Activated gamma-delta T cell treated with anti-CD3 and anti-CD28 coated beads, Interleukin-2, amount 50 U/mL, for 16 hours (primary cell): Measurements from ENCODE around the gene TMEM38A.
A peak's percentile ranks its signal among the peaks of the same experiment; 100 is the strongest.
"Not testable (repeated sequence)": the region's sequence is repeated elsewhere in the genome, so short reads cannot be mapped to it uniquely, and the experiment has no call there.

Source experiments
- DNase-seq: peaks from one replicate; pipeline ENCODE4 v3.0.0-alpha.2; 2020; ENCODE audit warnings: low read depth

The TMEM38A gene

DNA sequence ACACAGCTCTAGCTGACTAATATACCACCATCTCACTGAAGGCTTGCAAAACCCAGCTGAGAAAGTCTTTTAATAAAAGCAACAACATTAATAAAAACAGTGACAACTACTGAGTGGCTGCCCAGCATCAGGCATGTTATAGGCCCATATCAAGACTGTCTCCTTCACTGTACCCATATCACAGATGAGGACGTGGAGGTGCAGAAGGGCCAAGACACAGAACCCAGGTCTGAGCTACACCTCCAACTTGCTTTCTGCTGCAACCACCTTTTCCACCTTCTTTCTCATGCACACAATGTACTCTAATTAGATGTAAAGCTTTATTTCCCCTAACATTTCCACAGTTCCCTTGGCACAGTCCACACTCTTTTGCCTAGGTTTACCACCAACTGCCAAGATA lies 22.3 kb upstream of the TMEM38A start:
- no peak for DNase-seq

DNA sequence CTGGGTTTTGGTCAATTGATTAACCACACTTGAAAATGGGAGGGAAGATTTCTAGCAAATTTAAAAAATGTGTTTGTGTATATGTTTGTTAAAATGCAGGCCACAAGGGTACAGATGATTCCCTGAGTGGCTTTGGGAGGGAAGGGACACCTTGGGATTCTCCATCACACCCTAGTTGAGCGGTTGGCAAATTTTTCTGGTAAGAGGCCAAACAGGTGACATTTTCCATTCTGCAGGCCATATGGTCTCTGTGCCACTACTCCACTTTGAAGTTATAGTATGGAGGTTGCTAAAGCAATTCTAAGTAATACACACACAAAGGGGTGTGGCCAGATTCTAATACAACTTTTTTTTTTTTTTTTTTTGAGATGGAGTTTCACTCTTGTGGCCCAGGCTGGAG lies 20.0 kb upstream of the TMEM38A start:
- no peak for DNase-seq

DNA sequence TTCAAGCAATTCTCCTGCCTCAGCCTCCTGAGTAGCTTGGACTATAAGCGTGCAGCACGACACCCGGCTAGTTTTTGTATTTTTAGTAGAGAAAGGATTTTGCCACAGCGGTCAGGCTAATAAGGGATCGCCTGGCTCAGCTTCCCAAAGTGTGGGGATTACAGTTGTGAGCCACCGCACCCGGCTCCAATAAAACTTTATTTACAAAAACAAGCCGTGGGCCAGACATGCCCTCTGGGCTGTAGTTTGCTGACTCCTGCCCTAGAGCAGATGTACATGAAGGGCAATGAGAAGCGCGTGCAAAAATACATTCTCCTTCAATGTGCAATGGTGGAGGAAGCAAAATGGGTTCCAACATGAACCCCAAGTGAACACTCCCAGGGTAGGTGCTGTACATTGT lies 19.2 kb upstream of the TMEM38A start:
- no peak for DNase-seq

DNA sequence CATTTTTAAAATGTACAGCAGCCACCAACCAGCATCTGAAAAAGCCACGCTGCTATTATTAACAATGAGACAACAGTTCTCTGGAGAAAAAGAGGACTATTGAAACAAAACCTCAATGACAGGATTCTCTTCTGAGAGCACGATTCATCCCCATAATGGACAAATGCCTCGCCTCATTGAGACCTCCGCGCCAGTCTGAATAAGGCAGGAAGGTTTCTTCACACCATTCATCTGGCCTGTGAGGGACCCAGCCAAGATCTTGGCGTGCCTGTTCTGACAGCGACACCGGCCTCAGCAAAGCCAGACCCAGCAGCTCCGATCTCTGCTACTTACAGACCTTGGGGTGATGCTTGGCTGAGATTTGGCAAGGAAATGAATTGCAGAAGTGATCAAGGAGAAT lies 15.8 kb upstream of the TMEM38A start:
- DNase-seq = no peak

DNA sequence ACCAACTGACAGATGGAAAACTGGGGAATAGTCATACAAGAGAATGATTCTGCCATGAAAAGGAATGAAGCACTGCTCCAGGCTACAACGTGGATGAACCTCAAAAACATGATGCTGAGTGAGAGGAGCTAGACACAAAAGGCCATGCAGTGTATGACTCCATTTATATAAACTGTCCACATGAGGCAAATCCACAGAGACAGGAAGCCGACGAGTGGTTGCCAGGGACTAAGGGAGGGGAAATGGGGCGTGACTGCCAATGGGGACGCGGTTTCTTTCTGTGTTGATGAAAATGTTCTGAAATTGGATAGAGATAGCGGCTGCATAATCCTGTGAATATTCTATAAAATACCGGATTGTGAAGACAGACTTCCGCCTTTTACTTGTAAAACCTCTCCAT lies 11.2 kb upstream of the TMEM38A start:
- no peak for DNase-seq

DNA sequence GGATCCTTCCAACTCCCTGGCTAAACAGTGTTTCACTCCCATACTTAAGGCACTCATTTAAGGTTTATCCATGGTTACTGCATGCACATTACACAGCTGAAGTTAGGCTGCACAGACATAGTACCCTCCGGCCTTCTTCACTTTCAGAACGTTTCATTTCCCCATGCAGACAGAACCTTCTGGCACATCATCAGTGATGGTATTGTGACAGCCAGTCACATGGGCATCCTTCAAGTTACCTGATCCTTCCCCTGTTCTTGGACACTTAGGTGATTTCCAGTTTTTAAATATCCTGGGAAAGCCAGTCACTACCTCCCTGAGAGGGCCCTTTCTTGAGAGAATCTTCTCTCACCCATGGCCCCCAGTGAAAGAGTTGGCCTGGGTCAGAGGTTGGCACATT lies 10.1 kb upstream of the TMEM38A start:
- no peak for DNase-seq

DNA sequence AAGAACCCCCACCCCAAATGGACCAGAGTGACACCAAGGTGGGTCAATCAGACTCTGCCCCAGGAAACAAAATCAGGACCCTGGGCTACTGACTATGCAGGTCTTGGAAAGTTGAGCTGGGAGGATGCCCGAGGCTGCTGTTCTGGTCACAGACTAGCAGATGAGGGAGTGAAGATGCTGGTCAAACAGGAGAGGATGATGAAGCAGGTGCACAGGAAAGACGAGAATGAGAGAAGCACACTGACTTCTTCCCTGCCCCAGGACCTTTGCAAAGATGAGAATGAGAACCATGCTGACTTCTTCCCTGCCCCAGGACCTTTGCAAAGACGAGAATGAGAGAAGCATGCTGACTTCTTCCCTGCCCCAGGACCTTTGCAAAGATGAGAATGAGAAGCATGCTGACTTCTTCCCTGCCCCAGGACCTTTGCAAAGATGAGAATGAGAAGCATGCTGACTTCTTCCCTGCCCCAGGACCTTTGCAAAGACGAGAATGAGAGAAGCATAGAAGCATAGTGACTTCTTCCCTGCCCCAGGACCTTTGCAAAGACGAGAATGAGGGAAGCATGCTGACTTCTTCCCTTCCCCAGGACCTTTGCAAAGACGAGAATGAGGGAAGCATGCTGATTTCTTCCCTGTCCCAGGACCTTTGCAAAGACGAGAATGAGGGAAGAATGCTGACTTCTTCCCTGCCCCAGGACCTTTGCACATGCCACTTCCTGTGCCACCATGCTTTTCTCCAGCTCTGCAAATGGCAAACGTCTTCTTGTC lies 9.3 kb upstream of the TMEM38A start:
- DNase-seq = not testable (repeated sequence)

DNA sequence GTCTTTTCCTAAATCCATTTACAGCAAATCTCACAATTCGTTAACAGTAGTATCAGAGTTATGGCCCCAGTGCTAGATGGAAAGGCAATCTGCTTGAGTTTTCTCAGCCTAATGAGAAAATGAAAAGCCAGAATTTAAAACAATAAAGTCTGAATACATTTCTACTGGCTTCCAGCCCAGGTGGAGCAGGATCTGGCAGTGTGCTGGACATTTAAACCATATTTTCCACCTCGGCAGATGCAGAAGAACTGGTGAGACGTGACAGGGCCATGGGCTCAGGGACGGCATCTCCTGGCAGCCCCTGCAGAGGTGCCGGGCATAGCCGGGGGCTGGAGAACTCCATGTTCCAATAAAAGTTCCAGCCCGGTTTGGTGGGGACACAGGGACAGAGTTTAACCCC lies 8.1 kb upstream of the TMEM38A start:
- no peak for DNase-seq

DNA sequence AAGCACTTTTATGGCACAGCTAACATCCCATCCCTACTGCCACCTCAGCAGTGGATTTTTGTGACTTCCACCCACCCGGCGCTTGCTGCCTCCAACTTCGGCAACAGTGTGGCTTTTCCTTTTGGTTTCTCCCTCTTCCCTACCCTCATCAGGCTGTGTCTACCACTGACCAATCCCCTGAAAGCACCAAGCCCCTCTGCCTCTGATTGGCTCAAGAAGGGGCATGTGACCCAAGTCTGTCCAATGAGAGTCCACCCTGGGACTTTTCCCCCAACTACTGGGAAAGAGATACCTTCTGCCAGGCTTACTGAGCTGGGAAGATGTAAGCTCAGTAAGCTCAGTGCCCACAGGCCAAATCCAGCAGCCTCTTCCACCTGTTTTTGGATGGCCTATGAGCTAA lies 6.8 kb upstream of the TMEM38A start:
- no peak for DNase-seq

DNA sequence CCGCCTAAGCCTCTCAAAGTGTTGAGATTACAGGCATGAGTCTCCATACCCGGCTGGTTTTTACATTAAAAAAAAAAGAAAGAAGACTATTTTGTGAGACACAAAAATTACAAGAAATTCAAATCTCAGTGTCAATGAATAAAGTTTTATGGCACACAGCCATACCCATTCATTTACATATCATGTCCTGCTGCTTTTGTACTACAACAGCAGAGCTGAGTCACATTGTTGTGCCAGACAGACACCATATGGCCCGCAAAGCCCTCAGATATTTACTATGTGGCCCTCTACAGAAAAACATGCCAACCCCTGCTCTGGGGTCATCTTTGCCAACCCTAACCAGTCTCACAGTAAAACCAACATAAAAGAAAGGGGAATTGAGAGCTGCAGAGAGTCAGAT lies 6.3 kb upstream of the TMEM38A start:
- no peak for DNase-seq

DNA sequence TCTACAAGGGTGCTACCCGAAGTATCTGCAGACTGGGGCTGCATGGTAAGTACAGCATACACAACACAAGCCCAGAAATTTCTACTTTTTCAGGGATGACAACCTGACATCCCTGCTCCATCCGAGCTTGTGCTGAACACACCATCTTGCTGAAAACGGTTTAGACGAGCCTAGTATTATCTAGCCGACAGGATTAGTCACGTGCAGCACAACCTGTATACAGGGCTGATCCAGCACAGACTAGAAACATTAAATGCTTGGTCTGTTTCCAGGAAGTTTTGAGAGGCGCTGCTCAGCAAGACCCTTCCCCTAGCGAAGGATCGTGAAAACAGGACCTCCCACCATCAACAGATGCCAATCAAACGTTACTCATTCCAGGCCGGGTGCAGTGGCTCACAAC lies 5.2 kb upstream of the TMEM38A start:
- DNase-seq = no peak

DNA sequence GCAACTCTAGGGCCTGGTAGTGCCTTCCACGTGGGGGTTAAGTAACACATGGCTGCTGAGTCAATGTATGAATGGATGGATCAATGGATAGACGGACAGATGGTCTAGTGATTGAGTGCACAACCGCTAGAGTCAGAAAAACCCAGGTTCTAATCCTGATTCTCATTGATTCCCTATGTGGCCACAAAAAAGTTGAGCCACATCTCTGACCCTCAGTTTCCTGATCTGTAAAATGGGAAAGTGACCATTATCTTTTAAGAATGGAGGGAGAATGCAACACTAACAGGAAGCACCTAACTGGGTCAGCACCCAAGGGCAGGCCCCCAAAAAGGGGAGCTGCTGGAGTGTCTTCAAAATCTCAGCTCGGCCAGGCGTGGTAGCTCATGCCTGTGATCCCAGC lies 3.6 kb upstream of the TMEM38A start:
- no peak for DNase-seq

DNA sequence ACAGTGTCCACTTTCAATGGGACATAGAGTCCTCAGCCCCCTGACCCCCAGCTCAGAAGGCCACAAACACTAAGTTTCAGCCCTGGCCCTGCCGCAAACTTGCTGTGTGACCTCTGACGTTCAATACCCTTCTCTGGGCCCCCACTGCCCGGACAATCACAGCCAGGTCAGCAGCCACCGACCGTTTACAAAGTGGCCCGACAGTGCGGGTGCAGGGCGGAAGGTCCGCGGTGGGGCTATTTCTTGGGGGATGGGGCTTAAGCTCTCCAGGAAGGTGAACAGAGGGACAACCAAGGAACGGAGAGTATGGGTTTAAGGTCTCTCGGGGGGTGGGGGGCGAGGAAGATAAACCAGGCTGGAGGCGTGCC lies 1.5 kb upstream of the TMEM38A start:
- no peak for DNase-seq

DNA sequence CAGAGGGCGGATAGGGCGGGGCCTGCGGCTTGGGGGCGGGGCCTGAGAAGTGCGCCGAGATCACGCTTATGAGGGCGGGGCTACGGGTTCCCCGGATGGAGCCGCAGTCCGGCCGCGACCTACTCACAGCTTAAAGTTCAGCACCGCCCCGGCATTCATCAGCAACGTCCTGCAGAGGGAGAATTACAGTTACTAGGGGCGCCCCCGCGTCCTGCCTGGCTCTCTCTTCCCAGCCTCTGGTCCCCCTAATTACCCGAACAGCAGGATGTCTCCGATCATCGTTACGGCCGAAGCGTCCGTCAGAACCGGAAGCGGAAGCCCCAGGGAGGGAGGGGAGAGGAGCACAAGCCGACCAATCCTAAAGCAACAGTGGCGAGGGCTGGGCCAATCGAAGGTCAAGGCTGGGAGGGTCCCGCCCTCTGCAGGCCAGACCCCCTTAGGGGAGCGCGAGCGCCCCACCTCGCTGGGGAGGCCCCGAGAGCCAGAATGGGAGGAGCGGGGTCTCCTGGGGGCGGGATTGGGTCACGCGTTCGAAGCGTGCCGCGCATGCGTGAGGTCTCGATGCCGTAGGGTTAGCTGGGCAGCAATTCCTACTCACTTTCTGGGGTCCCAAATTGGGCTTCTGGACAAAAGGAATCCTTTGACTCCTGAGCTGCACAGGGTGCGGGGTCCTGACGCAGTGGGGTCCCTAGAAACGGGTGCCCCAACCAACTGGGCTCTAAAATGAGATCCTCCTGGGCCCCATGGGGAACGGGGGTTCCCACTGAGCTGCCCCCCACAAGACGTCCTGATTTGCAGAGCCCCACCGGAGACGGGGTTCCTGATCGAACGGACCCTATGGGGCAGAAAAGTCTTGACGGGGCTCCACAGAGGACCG lies 869 bp upstream of the TMEM38A start, which contains the start of gene SMIM7:
Gene SMIM7 (minus strand): TSS at position 313 of the 877 bp plus-strand sequence. CDS start 34 bp downstream, at position 279.
- DNase-seq = peak; percentile 99

DNA sequence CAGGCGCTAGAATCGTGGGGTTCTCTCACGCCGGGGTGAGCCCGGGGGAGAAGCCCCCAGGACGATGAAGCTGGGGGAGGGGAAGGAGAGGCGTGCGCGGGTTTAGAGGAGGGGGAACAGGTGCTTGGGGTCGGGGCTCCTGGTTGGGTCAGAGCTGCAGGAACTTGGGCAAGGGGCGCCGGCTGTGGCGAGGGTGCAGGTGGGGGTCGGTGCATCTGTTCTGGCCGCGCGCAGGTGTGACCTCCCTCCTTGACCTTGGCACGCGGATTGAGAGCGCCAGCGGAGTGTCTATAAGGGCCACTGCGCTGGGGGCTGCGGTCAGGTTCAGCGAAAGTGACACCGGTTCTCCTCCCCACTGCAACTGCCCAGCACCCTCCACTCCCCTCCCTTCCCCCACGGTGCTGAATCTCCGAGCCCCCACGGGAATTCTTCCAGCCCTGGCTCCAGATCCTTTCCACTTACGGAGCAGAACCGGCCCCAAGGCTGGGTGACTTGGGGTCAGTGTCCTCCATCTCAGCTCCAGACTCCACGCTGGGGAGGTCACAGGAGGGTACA lies 618 bp downstream of the TMEM38A start:
- DNase-seq = no peak

DNA sequence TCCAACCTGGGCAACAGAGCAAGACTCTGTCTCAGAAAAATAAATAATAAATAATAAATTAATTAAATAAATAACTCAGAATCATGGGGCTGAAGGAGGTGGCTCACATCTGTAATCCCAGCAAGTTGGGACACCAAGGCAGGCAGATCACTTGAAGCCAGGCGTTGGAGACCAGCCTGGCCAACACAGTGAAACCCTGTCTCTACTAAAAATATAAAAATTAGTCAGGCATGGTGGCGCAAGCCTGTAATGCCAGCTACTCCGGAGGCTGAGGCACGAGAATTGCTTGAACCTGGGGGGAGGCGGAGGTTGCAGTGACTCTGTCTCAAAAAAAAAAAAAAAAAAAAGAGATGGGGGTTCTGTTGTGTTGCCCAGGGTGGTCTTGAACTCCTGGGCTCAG lies 7.2 kb downstream of the TMEM38A start:
- DNase-seq = no peak

DNA sequence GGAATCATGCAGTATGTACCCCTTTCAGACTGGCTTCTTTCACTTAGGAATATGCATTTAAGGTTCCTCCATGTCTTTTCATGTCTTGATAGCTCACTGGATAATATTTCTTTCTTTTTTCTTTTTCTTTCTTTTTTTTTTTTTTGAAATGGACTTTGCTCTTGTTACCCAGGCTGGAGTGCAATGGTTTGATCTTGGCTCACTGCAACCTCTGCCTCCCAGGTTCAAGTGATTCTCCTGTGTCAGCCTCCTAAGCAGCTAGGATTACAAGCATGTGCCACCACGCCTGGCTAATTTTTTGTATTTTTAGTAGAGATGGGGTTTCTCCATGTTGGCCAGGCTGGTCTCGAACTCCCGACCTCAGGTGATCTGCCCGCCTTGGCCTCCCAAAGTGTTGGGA lies 7.8 kb downstream of the TMEM38A start:
- not testable (repeated sequence) for DNase-seq

DNA sequence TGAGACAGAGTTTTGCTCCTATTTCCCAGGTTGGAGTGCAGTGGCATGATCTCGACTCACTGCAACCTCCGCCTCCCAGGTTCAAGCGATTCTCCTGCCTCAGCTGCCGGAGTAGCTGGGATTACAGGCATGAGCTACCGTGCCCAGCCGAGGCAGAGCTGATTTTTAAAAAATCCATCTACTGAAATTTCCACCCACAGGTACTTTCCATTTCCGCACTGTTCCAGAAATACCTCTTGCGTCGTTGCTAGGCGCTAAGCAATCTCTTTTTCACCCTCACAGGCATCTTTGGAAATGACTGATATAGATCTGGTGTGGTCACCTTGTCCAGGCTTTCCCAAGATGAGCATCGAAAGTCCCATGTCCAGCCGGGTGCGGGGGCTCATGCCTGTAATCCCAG lies 9.4 kb downstream of the TMEM38A start:
- no peak for DNase-seq

DNA sequence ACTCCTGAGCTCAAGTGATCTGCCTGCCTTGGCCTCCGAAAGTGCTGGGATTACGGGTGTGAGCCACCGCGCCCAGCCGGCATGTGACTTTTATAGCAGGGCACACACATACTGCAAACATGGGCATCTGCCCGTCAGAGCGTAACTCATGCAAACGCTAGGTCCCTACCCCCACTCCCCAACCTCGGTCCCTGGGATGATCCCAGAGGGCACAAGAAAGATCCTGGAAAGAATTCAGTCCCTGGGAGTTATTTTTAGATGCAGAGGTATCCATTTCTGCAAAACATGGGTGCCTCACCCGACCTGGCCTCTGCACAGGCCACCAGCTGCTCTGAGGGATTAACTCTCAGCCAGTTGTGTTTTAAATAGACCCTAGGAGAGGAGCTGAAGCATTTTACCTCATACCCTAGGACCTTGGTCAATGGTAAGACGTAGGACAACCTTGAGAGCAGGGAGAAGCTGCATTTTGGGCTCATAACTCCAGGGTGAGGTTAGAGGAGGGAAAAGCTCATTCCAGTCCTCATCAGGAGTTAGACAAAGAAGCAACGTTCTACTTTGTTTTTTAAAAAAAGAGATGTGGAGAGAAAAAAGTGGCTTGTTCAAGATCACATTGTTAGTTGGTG lies 10.8 kb downstream of the TMEM38A start:
- DNase-seq = no peak

DNA sequence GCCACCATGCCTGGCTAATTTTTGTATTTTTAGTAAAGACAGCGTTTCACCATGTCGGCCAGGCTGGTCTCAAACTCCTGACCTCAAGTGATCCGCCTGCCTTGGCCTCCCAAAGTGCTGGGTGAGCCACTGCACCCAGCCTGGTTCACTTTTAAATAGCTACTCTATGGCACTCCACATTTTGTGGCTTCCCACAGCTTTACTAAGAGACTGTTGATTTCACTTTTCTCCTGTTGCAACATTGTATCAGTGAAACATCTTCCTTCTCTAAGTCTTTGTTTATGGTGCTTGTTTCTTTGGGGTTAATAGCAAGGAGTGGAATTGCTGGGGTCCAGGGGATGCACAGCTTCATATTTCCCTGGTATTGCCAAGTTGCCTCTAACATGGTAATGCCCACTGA lies 12.3 kb downstream of the TMEM38A start:
- DNase-seq = no peak

DNA sequence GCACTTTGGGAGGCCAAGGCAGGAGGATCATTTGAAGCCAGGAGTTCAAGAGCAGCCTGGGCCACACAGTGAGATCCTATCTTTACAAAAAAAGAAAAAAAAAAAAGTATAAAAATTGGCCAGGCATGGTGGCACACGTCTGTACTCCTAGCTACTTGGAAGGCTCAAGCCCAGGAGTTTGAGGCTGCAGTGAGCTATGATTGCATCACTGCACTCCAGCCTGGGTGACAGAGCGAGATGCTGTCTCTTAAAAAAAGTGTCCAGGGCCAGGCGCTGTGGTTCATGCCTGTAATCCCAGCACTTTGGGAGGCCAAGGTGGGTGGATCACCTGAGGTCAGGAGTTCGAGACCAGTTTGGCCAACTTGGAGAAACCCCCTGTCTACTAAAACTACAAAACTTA lies 12.9 kb downstream of the TMEM38A start:
- DNase-seq = not testable (repeated sequence)

DNA sequence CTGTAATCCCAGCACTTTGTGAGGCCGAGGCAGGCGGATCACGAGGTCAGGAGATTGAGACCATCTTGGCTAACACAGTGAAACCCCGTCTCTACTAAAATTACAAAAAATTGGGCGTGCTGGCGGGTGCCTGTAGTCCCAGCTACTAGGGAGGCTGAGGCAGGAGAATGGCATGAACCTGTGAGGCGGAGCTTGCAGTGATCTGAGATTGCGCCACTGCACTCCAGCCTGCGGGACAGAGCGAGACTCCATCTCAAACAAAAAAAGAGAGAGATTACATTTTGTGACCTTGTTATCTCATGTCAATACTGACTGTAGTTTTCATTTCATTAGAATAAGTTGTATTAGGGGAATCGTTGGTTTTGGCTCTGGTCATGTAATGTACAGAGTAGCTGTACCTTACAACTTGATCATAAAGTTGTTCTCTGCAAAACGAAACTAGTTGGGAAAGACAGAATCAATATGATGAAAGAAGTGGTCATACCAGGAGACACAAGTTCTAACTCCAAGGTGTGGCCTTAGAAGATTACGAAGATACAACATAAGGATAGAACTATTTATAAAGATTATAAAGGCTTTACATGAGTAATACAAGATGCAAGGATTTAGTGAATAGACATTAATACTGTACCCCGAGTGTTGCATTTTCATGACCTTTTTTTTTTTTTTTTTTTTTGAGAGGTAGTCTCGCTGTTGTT lies 15.3 kb downstream of the TMEM38A start:
- no peak for DNase-seq
